LoVo (cell line): ENCODE results near the gene TEX19.
"Not testable (repeated sequence)": the region's sequence is repeated elsewhere in the genome, so short reads cannot be mapped to it uniquely, and the experiment has no call there.

Experiments
- DNase-seq: peaks from one replicate; pipeline ENCODE4 v3.0.0-alpha.2; 2016; ENCODE audit warnings: low spot score

The TEX19 gene

DNA sequence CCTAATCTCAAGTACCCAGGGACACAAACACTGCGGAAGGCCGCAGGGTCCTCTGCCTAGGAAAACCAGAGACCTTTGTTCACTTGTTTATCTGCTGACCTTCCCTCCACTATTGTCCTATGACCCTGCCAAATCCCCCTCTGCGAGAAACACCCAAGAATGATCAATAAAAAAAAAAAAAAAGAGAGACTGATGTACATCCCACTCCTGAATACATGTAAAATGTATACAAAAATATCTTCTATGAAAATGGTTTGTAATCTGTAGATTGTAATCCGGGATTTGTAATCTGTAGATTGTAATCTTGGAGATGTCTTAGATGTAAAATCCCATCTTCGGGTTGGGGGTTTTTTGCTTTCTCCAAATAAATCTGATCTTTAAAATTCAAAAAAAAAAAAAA lies 18.2 kb downstream of the TEX19 start:
- not testable (repeated sequence) for DNase-seq

DNA sequence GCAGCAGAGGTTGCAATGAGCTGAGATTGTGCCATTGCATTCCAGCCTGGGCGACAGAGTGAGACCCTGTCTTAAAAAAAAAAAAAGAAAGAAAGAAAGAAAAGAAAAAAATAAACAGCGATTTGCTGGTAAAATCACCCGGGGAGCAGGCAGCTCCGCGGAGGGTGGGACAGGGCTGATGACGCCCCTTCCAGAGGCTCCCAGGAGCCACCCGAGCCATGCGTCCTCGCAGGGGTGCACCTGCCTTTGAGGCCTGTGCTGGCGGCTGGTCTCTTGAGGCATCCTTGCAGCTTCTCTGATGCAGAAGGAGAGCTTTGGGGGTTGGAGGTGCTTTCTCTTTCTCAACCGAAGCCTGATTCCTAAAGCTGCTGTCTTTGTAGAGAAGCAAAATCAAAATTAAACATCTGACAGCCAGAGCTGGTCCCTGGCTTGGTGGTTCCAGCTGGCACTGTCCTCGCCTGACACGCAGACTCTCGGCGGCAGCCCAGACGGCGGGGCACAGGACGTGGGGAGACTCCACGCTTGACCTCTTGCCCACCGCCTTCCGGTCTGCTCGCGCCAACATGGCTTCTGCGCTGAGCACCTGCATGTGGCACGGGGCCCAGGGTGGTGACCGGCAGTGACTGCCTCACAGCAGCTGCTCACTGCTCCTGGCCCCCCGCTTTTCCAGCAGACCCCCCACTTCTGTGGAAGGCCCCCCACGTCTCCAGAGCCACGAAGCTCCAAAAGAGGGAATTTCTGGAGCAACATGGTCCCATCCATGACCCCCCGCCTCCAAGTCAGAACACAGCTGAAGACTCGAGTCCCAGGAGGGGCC lies 19.1 kb downstream of the TEX19 start:
- DNase-seq: no peak

DNA sequence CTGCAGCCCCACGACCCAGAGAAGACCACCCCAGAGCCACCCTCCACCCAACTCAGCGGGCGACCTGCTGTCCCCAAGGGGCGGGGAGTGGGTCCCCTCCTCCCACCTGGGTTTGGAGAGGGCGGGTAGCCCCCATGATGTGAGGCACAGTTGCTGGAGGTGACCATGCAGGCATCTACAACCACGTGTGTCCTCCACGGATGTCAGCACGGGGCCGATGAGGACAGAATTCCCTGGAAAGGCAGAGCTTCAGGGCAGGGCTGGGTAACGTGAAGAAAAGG lies 19.6 kb downstream of the TEX19 start:
- DNase-seq: no peak

DNA sequence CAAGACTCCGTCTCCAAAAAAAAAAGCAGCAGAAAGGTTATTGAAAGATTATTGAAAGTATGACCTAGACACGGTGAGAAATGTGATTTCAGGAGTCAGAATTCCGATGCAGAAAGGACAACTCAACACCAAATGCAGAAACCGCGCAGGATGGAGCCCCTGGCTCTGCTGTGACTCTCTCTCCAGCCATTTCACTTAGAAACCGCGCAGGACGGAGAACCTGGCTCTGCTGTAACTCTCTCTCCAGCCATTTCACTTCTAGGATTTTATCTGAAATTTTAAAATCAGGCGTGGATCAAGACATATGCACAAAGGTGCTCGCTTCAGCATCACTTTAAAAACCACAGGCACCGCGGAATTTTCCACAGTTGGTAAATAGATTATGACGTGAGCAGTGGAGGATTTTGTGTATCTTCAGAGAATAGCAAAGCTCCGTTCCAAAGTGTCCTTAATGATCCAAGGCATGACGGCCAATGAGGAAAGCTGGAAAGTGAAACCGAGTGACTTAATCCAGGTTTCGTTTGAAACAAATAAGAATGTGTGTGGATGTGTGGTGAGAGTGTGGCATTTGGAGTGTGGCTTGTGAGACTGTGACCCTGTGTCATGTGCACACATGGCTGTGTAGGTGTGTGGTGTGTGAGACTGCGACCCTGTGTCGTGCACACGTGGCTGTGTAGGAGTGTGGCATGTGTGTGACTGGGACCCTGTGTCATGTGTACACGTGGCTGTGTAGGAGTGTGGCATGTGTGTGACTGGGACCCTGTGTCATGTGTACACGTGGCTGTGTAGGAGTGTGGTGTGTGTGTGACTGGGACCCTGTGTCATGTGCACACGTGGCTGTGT lies 22.0 kb downstream of the TEX19 start:
- no peak for DNase-seq

DNA sequence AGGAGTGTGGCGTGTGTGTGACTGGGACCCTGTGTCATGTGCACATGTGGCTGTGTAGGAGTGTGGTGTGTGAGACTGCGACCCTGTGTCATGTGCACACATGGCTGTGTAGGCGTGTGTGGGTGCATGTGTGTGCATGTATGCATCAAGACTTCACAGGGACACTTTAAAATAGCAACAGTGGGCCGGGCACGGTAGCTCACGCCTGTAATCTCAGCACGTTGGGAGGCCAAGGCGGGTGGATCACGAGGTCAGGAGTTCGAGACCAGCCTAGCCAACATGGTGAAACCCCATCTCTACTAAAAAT lies 22.6 kb downstream of the TEX19 start:
- DNase-seq: not testable (repeated sequence)

DNA sequence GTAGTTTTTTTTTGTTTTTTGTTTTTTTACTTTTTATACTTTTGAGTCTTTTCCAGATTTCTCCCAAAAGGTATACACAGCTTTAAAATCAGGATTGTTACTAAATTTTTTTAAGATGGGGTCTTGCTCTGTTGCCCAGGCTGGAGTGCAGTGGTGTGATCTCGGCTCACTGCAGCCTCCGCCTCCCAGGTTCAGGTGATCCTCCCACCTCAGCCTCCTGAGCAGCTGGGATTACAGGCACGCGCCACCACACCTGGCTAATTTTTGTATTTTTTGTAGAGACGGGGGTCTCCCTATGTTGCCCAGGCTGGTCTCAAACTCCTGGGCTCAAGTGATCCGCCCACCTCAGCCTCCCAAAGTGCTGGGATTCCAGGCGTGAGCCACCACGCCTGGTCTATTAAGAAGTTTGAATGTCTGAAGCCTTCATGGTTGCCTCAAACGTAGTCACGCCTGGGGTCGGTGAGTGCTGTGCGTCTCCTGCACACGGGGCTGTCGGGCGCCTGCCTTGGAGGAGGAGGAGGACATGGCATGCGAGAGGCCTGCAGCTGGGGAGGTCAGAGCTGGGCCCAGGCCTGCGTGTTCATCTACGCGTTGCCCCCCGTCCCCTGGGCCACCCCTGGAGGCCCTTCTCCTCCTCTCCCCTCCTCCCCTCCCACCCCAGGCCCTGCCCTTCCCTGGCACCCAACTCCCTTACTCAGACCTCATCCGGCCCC lies 23.3 kb downstream of the TEX19 start:
- DNase-seq: not testable (repeated sequence)

DNA sequence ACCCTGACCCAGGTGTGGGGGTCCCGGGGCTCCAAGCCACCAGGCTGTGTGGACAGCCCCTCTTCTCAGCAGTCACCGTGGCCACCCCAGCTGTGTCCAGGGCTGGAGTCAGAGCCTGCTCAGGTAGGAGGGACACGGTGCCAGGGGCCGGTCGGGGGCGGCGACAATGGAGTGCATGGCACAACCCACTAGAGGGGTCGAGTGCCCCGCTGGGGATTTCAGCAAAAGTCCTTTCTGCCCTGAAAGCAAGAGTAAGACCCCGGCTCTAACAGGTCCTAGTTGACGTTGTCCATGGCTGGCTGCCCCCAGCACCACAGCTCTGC lies 23.8 kb downstream of the TEX19 start:
- no peak for DNase-seq

DNA sequence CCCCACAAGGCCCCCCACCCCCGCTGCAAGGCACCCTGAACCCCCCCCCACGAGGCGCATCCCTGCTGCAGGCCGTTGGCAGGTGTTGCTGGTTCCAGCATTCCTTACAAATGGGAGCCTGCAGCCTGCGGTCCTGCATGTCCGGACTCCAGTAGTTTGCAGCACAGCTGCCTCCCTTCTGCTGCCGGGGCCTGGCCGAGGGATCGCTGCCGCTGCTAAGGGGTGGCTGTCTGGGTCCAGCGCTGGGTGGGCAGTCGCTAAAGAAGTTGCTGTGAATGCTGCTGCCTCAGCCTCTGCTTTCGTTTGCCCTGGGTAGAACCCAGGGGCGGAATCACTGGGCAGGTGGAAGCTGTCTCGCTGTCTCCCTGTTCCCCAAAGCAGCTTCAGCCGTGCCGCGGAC lies 24.4 kb downstream of the TEX19 start:
- no peak for DNase-seq

DNA sequence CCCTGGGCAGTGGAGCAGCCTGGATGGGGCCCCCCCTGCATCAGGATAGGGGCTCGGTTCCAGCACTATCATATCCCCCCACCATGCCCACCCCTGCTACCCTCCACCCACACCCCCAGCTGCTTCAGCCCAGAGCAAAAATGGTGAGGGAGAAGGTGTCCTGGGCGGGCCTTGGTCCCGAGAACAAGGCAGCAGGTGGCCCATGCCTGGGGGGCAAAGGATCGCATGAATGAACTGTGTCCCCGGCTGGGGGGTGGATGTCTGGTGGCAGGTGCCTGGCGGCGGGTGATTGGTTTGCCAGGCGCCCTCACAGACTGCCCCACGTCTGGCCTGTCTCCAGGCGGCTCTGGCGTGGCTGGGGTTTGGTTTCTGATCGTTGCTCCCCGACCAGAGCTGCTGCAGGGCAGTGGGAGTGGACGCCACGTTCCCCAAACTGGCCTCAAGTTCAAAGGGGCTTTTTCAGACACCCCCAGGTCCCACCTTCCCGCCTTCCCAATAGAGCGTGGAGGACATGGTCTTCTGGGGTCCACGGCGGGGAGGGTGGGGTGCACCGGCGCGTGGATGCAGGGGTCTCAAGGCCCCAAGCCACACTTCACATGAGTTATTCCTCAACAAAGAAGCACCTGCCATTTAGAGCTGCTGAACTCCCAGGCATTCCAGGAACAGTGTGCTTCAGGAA lies 25.1 kb downstream of the TEX19 start:
- no peak for DNase-seq

DNA sequence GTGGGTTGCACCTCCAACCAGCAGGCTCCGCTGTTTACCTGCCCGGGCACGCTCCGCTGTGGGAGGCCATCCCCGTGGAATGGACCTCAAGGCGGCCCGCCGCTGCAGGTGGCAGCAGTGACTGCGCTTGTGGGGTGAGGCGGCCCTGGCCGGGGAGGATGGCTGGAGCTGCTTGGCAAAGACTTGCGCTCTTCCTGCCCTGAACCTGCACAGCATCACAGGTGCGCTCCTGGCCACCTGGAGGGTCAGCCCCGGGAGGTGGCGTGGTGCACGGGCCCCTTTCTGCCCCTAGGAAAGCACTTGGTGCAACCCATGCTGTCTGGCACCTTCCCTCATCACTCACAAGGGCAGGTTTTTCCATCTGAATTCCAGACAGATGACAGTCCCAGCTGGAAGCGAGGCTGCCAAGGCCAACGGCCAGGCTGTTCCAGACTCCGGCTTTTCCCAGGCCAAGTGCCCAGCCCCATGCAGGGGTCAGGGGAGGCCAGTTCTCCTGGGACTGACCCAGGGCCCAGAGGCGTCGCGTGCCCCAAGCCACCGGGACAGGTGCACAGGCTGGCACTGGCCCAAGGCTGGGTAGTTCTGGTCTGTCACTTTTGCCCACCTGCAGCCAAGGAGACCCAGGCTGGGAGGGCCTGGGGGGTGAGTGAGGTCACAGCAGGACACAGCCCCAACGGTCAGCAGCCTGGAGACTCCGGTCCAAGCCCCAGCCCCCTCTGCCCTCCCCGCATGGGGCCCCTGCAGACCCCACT lies 25.9 kb downstream of the TEX19 start:
- DNase-seq: peak; percentile 12

DNA sequence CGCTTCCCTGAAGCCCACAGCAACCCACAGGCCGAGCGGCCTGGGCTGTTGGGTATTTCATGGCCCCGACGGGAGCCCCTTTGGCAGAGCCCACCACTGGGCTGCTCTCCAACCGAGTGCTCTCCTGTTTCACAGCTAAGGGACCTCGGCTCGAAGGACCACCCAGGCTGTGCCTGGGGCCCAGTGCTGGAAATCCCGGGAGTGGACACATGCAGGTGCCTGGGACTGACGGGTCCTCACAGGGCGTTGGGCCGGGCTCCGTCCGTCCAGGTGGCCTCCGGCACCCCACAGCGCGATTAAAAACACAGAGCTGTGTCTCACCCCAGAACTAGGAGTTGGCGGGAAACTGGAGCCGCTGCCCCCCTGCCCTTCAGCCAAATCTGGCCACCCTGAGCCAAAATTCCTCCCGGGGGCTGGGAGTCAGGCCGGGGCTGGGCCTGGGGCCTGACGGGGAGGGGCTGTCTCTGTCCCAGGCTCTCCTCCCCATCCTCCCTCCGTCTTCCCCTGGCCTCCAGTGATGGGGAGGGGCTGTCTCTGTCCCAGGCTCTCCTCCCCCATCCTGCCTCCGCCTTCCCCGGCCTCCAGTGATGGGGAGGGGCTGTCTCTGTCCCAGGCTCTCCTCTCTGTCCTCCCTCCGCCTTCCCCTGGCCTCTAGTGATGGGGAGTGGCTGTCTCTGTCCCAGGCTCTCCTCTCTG lies 26.7 kb downstream of the TEX19 start:
- no peak for DNase-seq

DNA sequence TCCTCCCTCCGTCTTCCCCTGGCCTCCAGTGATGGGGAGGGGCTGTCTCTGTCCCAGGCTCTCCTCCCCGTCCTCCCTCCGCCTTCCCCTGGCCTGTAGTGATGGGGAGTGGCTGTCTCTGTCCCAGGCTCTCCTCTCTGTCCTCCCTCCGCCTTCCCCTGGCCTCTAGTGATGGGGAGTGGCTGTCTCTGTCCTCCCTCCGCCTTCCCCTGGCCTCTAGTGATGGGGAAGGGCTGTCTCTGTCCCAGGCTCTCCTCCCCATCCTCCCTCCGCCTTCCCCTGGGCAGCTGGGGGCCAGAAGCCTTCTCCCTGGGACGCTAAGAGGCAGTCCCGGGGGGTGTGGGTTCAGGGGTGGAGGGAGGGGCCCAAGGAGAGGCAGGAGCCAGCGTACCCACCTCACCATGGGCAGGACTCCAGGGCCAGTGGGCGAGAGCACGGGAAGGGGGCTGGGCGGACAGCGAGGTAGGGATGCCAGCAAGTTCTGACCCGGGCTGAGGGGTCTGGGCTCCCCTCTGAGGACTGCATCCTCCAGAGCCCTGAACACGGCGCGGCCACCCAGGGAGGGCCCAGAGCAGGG lies 27.3 kb downstream of the TEX19 start:
- DNase-seq: no peak

DNA sequence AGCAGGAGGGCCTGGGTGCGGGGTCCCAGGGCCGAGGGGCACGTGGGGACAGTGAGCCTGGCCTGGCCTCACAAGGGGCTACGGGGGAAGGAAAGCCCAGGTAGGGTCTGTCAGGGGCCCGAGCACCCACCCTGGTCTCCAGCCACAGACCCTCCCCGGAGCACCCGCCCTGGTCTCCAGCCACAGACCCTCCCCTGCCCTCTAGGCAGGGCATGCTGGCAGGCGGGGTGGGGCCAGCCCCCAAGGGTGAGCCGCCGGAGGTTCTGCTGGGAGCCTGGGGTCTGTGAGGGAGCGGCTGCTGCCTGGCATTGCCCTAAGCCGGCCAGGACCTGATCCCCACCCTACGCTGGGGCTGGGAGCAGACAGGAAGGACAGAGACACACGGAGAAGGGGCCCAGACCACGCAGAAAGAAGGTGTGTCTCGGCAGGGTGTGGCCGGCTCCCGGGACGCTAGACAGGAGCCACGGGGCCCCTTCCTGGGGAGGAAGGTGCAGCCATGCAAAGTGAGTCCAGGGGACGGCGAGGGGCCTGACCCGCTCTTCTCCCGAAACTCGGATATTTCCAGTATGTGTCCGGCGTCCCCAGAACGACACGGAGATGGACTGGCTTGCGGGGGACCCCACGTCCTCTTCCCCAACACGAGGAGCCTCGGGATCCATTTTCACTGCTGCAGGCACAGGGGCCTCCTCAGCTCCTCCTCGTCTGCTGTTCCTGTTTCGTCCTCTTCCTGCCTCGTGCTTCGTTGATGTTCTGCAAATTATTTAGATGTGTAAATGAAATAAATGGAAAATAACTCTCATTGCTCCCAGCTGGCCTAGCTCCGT lies 28.0 kb downstream of the TEX19 start:
- DNase-seq: no peak

DNA sequence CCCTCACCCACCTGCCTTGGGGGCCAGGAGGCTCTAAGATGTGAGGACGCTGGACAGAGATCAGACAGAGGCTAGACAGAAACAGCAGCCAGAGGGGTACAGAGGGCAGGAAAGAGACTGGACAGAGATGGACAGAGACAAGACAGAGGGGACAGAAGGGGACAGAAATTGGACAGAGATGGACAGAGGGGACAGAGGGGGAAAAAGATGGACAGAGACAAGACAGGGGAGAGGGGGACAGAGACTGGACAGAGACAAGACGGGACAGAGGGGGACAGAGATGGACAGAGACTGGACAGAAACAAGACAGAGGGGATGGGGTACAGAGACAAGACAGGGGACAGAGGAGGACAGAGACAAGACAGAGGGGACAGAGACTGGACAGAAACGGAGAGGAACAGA lies 28.7 kb downstream of the TEX19 start:
- DNase-seq: no peak

DNA sequence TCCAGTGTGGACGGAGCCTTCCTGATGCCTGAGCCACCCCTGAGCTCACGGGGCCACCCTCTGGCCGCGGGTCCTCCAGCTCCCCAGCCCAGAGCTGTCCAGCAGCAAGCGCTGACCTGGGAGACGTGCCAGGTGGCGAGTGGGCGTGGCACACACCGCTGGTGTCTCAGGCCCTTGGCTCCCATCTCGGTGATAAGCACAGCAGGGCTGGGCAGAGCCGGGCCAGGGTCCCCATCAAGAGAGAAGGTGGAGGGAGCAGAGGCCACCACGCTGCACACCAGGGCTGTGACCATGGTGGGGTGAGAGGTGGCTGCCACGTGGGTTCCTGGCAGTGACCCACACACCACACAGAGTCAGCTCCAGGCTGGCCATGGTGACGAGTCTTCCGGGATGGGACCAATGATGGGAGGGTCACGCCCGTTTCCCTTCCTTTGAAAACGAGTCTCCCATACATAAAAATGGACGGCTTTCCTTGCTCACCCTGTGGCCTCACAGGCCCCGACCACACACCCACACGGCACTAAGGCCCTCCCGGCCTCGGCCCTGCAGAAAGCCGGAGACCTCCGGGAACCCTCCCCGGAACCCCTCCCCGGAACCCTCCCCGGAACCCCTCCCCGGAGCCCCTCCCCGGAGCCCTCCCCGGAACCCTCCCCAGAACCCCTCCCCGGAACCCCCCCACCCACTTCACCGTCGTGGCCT lies 29.3 kb downstream of the TEX19 start:
- DNase-seq: peak; percentile 32

DNA sequence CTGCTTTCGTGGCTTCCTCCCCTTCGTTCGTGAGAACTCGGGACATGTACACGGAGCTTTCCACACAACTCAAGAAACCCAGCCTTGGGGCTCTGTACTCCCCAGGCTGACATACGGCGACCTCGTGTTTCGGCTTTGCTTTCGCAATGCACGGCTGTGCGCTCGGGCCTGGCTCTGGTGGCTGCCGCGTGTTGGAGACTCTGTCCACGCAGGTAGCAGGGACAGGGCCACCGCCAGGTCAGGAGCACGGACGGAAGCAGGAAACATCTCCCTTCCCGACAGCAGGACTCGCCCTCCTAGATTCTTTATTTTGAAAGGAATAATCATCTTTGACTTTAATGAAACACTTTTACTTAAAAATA lies 29.9 kb downstream of the TEX19 start:
- DNase-seq: no peak

DNA sequence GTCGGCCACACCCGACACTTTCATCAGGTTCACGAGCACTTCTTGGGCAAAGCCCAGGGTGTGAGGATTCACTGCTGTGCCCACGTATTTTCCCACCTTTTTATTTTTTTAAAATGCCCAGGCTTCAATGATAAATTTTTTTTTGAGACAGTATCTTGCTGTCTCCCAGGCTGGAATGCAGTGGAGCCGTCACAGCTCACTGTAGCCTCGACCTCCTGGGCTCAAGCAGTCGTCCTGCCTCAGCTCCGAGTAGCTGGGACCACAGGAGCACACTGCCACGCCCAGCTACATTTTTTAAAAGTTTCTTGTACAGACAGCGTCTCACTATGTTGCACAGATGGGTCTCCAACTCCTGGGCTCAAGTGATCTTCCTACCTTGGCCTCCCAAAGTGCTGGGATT lies 30.3 kb downstream of the TEX19 start:
- no peak for DNase-seq

DNA sequence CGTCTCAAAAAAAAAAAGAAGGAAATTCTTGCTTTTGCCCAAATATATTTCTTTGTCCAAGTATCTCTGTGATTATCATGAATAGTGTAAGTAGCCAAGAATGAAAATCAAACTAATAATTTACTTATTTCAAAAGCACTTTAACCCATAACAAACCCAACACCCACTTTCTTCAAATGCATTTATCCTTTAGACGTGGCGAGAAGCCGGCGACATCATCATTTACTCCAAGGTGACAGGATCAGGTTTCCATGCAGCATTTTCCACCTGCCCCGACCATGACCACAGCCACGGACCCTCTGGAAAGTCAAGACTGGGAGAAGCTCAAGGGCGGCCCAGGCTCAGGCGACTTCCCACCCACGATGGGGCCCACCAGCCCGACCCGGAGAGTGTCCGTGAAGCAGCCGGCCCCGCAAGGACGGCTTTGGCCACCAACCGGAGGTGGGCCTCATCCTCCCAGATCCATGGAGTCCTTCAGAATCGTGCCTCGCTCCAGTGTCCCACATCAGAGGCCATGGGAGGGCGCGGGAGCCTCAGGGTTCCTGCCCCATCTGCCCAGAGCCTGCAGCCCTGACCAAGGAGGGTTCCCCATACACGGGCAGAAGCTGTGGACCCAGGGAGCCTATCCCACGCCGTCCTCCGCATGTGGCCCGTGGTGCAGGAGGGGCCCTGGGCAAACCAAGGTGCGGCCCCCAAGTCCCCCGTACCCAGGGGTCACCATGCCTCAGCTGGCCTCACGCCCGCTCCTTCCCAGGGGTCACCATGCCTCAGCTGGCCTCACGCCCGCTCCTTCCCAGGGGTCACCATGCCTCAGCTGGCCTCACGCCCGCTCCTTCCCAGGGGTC lies 31.2 kb downstream of the TEX19 start:
- DNase-seq: no peak
